Gastrocnemius medialis (tissue), 4 donors: ENCODE measurements around the gene IL9.

Source experiments
- CTCF ChIP-seq, 5 experiments: fragments of 450-650 bp in 3 of 5; fragments of 200-600 bp in 2 of 5; sonication (generic) in 2 of 5; IDR thresholded peaks in 4 of 5; conservative IDR thresholded peaks in 1 of 5; 1 replicate in 4 of 5; 2 replicates in 1 of 5; pipeline ENCODE4 v1.5.1; 2016 to 2019; ENCODE audit warnings: antibody characterized with exemption in 5 of 5, mild to moderate bottlenecking in 3 of 5, moderate library complexity in 3 of 5
- POLR2A ChIP-seq, 2 donors: fragments of 450-650 bp; IDR thresholded peaks; one replicate each; pipeline ENCODE4 v1.6.1; 2017; ENCODE audit warnings: antibody characterized with exemption in 2 of 2, mild to moderate bottlenecking in 2 of 2, moderate library complexity in 2 of 2

DNA sequence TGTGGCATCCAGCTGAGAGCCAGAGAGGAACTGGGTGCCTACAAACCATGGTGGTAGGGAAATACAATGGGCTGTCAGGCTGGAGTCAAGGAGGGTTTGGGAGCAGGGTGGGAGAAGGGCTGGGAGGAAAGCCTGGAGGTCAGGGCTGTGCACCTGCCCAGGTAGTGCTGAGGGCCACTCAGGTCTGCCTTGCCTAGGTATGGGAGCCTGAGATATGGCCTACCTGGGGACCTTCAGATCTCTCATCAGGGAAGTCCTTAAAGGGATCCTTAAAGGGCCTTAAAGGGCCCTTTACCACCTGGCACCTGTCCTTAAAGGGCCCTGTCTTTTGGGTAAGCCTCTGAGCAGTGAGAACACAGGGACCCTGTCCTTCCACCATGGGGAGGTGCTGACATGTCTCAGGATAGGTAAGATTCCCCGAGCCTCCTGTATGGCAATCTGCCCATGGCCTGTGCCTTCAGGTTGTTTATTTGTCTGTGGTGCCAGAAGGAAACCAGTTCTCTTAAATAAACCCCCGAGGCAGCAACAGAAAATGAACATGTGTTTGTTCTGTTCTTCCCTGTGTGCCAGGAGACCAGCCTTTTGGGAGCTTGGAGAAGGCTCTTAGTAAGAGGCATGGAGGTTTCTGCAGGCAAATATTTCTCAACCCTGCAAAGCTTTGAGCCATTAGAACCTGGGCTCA, 37.9 kb downstream of the IL9 start:
- TF ChIP-seq CTCF (IDR thresholded peaks at IDR 0.05 in 4 of 5, conservative IDR thresholded peaks at IDR 0.05 in 1 of 5) (no peak), POLR2A (IDR thresholded peaks at IDR 0.05) (no peak)
